DOHH2 (cell line): Measurements from ENCODE around the gene WDR27.

Experiments
- CTCF ChIP-seq: fragments of 200-600 bp; sonication (generic); IDR thresholded peaks from one replicate; pipeline ENCODE4 v1.5.1; 2014; ENCODE audit warnings: antibody characterized with exemption, mild to moderate bottlenecking, low read depth, low read length; ENCODE audit not compliant: poor library complexity, severe bottlenecking
- EZH2phosphoT487 ChIP-seq: fragments of 200-600 bp; sonication (generic); IDR thresholded peaks from 2 replicates; pipeline ENCODE4 v1.6.1; 2017; ENCODE audit warnings: borderline replicate concordance, mild to moderate bottlenecking, antibody characterized with exemption, low read length, moderate library complexity, mixed read lengths

GRCh38 chr6:169666441-169666840 is 35.4 kb downstream of the WDR27 start:
- no peak for TF ChIP-seq CTCF
- no peak for TF ChIP-seq EZH2phosphoT487
